GM19395 (cell line): ENCODE data around the gene ZNF268.
"Not testable (repeated sequence)": the region's sequence is repeated elsewhere in the genome, so short reads cannot be mapped to it uniquely, and the experiment has no call there.

Experiments used
- ATAC-seq: cut with Tn5 transposase; IDR thresholded peaks from one replicate; pipeline ENCODE4 v1.9.1; 2021; ENCODE audit warnings: mild to moderate bottlenecking, moderate library complexity; ENCODE audit not compliant: unreplicated experiment

ZNF268 gene

GRCh38 chr12:133226690-133227089 lies 45.4 kb downstream of the ZNF268 start:
- ATAC-seq = no peak

- ATAC-seq = no peak
Measured at GRCh38 chr12:133227281-133227852, 46.1 kb downstream of the ZNF268 start.

- no peak for ATAC-seq
Measured at GRCh38 chr12:133231001-133231400, 49.7 kb downstream of the ZNF268 start.

- no peak for ATAC-seq
Measured at GRCh38 chr12:133233006-133233405, 51.7 kb downstream of the ZNF268 start.

- ATAC-seq = no peak
Measured at GRCh38 chr12:133233993-133234564, 52.8 kb downstream of the ZNF268 start.

- no peak for ATAC-seq
Measured at GRCh38 chr12:133234971-133235370, 53.7 kb downstream of the ZNF268 start.

- no peak for ATAC-seq
Measured at GRCh38 chr12:133235401-133236112, 54.3 kb downstream of the ZNF268 start, which contains the start of gene ANHX. TSS of gene ANHX (minus strand) at chr12:133235877. CDS start at chr12:133234356, 1,521 bp downstream.

- ATAC-seq = no peak
Measured at GRCh38 chr12:133236144-133236543, 54.8 kb downstream of the ZNF268 start.

GRCh38 chr12:133236556-133236955 lies 55.3 kb downstream of the ZNF268 start:
- no peak for ATAC-seq

GRCh38 chr12:133251732-133252131 lies 70.4 kb downstream of the ZNF268 start:
- ATAC-seq = no peak

- not testable (repeated sequence) for ATAC-seq
Measured at GRCh38 chr12:133255833-133256232, 74.5 kb downstream of the ZNF268 start.

GRCh38 chr12:133256321-133256720 lies 75.0 kb downstream of the ZNF268 start:
- no peak for ATAC-seq

GRCh38 chr12:133264173-133264572 lies 82.9 kb downstream of the ZNF268 start:
- no peak for ATAC-seq
